ENCODE measurements around the gene DAP3.
A peak's percentile ranks its signal among the peaks of the same experiment; 100 is the strongest.
"Not testable (repeated sequence)": the region's sequence is repeated elsewhere in the genome, so short reads cannot be mapped to it uniquely, and the experiment has no call there.

The DAP3 gene

DNA sequence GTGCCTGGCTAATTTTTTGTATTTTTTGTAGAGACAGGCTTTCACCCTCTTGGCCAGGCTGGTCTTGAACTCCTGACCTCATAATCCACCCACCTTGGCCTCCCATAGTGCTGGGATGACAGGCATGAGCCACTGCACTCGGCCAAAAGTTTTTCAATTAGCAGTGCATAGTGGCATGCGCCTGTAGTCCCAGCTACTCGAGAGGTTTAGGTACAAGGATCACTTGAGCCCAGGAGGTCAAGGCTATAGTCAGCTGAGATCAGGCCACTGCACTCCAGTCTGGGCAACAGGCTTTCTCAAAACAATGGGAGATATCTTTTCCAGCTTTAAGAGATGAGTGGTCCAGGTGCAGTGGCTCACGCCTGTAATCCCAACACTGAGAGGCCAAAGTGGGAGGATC is 30.8 kb downstream of the DAP3 start:
- no peak for DNase-seq

DNA sequence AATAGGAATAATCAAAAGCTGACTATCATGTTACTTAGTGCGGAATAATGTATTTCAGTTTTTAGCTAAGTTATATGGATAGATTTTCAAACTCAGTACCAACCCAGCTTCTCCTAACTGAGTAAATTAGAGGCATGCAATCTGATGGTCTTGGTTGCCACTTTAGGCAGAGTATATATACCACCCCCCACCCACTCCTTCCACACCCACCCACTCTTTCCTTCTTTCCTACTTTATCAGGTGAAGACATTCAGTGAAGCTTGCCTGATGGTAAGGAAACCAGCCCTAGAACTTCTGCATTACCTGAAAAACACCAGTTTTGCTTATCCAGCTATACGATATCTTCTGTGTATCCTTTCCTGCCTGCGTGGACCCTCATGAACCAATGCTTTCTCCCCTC is 36.3 kb downstream of the DAP3 start:
- DNase-seq, result no peak

GRCh38 chr1:155729031-155729898 is 40.4 kb downstream of the DAP3 start:
- peak; percentile 8 to 40 for DNase-seq

DNA sequence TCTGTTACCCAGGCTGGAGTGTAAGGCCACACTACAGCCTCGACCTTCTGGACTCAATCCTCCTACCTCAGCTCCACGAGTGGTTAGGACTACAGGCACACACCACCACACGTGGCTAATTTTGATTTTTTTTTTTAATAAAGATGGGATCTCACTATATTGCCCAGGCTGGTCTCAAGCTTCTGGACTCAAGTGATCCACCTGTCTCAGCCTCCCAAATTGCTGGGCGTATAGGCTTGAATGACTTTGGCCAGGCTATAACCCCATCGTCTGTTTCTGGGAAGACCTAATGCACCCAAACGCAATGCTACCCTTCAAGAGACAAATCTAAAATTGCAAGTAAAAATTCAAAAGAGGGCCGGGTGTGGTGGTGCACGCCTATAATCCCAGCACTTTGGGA is 52.1 kb downstream of the DAP3 start:
- no peak for DNase-seq

DNA sequence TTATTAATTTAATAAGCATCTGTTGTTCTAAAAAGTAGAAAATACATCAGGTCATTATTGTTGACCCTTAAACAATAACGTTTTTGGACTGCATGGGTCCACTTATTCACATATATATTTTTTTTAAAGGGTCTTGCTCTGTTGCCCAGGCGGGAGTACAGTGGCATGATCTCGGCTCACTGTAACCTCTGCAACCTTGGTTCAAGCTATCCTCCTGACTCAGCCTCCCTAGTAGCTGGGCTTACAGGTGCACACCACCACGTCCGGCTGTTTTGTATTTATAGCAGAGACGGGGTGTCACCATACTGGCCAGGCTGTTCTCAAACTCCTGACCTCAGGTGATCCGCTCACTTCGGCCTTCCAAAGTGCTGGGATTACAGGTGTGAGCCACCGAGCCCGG is 53.0 kb downstream of the DAP3 start:
- no peak for DNase-seq

- no peak for DNase-seq
Measured at GRCh38 chr1:155744711-155745283, 55.9 kb downstream of the DAP3 start.

- peak; percentile 98 to 99 for DNase-seq
Measured at GRCh38 chr1:155745284-155746228, 56.7 kb downstream of the DAP3 start.

- not testable (repeated sequence) for DNase-seq
Measured at GRCh38 chr1:155747586-155747985, 58.7 kb downstream of the DAP3 start.

DNA sequence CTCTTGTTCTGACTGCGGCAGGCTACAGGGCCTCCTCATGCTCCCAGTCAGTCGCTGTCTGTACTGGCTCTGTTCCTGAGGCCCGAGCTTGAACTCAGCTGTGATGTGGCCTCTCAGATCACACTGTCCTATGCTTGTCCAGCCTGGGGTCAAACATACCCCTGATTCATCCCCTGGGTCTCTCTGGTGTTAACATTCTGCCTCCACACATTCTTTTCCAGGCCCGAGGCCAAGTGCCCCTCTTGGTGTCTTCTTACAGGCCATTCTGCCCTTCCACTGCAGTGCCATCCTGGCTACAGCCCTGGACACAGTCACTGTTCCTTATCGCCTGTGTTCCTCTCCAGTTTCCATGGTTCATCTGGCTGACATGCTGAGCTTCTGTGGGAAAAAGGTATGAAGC is 59.2 kb downstream of the DAP3 start:
- not testable (repeated sequence) for DNase-seq

DNA sequence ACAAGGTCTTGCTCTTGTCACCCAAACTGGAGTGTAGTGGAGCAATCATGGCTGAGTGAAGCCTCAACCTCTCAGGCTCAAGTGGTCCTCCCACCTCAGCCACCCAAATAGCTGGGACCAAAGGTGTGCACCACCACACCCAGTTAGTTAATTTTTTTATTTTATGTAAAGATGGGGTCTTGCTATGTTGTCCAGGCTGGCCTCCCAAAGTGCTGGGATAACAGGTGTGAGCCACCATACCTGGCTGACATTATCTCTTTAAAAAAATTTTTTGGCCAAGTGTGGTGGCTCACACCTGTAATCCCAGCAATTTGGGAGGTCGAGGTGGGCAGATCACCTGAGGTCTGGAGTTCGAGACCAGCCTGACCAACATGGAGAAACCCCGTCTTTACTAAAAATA is 70.1 kb downstream of the DAP3 start:
- not testable (repeated sequence) for DNase-seq

- no peak for DNase-seq
Measured at GRCh38 chr1:155759966-155760630, 71.2 kb downstream of the DAP3 start.

GRCh38 chr1:155760751-155761475 is 72.0 kb downstream of the DAP3 start:
- DNase-seq, result no peak

- no peak for DNase-seq
Measured at GRCh38 chr1:155761736-155762405, 73.0 kb downstream of the DAP3 start.

DNA sequence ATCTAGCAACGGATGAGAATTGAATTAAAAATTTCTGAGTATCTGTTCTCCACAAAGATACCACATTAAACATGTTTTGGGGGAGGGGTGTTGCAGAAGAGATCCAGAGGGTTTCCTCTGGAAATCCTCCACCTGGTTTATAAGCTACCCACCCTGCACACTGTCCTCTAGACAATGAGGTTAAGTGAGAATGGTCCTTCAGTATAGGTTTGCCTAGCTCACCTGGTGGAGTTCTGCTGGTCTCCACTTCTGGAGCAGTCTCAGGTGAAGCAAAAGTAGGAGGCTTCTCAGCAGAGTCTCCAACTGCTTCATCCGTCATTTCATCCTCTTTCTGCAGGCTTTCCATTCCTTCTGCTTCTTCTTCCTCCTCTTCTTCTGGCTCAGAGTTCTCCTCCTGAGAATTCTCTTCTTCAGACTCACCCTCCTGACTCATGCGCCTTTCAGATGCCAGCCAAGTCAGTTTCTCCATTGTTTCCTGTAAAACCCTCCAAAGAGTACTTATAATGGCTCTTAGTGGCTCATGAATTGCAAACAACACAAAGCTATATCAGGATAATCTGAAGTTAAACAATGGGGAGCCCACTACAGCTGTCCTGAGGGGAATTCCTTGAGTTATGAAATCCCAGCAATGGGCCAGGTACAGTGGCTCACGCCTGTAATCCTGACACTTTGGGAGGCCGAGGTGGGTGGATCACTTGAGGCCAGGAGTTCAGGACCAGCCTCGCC is 74.4 kb downstream of the DAP3 start:
- DNase-seq, result not testable (repeated sequence)

GRCh38 chr1:155763989-155764388 is 75.1 kb downstream of the DAP3 start:
- DNase-seq, result not testable (repeated sequence)

GRCh38 chr1:155767399-155767989 is 78.6 kb downstream of the DAP3 start:
- not testable (repeated sequence) for DNase-seq

DNA sequence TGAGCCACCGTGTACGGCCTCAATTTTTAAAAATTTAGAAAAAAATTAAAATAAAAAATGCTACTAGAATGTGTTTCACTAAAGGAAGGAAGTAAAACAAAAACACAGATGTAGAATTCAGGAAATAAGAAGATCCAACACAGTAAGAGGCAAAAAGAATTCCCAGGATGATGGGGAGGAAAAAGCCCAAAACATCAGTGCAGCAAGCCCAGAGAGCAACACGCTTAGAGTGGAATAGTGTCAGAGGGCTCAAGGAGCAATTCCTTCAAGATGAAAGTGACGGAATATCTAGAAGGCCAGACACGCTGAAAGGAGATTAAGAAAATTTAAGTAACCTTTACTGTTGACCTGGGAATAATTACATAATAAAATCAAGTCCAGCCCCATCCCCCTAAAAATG is 80.4 kb downstream of the DAP3 start:
- DNase-seq, result no peak

GRCh38 chr1:155773221-155773620 is 84.3 kb downstream of the DAP3 start:
- no peak for DNase-seq

DNA sequence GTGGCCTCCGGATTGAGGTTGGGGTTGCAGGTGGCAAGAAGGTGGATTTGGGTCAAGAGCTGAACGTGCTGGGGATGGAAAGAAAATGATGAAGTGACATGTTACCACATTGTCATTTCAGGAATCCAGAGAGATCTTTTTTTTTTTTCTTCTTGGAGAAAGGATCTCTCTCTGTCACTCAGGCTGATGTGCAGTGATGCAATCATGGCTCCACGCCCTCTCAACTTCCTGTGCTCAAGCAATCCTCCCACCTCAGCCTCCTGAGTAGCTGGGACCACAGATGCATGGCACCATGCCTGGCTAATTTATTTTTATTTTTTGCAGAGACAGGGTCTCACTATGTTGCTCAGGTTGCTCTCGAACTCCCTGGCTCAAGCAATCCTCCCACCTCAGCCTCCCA is 87.5 kb downstream of the DAP3 start:
- DNase-seq, result no peak

DNA sequence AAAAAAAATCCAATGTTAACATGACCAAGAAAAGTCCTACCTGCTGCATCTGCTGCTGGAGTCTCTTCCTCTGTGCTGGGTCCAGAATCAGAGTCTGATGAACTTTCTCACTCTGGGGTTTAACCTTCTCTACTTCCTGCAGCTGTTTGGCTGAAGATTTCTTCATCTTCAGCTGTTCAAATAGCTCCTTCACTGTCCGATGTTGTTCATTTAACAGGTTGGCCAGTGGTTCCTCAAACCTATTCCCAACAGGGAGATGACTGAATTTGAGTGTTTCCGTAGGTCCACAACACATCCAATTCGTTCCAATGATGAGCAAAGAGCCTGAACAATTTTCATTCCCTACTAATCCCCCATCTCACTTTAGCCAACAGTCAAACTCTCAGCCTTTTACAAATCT is 88.7 kb downstream of the DAP3 start:
- no peak for DNase-seq
